HepG2 (cell line): ENCODE measurements around the gene MEGF6. TPM values are rescaled to one million over a fixed set of nuclear protein-coding genes. Genes with fewer than 3 reads are reported as not detected.
A peak's percentile ranks its signal among the peaks of the same experiment; 100 is the strongest.

Source experiments
- GATA4 ChIP-seq: sonication (generic); IDR thresholded peaks from 2 replicates; pipeline ENCODE4 v1.6.1; 2016; ENCODE audit warnings: antibody characterized with exemption, low read depth, borderline replicate concordance
- KLF16 ChIP-seq, 2 experiments: sonication (generic) in 1 of 2; formaldehyde crosslinking in 1 of 2; IDR thresholded peaks; 2 replicates each; pipeline versions ENCODE4 v1.6.1 to v1.8.0; 2016 to 2023; ENCODE audit warnings: missing genetic modification reagents in 2 of 2, missing compliant biosample characterization in 1 of 2
- KLF9 ChIP-seq: IDR thresholded peaks from 2 replicates; pipeline ENCODE4 v1.6.1; 2016; ENCODE audit warnings: low read depth
- NPAS2 ChIP-seq: sonication (generic); formaldehyde crosslinking; IDR thresholded peaks from 2 replicates; pipeline ENCODE4 v1.8.0; 2022; ENCODE audit warnings: mild to moderate bottlenecking, missing genetic modification reagents, borderline replicate concordance
- PCBP2 ChIP-seq: fragments of 200-400 bp; formaldehyde crosslinking; optimal IDR thresholded peaks from 2 replicates; pipeline ENCODE3; 2018; ENCODE audit warnings: low read length, low read depth; ENCODE audit not compliant: poor library complexity, severe bottlenecking
- PHF8 ChIP-seq: sonication (generic); formaldehyde crosslinking; IDR thresholded peaks from 2 replicates; pipeline ENCODE4 v1.5.0; 2020; ENCODE audit warnings: missing genetic modification reagents
- RBAK ChIP-seq: sonication (generic); formaldehyde crosslinking; IDR thresholded peaks from 2 replicates; pipeline ENCODE4 v1.5.1; 2020; ENCODE audit warnings: mild to moderate bottlenecking, missing genetic modification reagents
- RXRA ChIP-seq: sonication (generic); formaldehyde crosslinking; IDR thresholded peaks from 2 replicates; pipeline ENCODE4 v1.5.1; 2020; ENCODE audit warnings: missing genetic modification reagents
- SRSF1 ChIP-seq: fragments of 200-400 bp; formaldehyde crosslinking; optimal IDR thresholded peaks from 2 replicates; pipeline ENCODE3; 2017; ENCODE audit warnings: mild to moderate bottlenecking, low read depth, low read length, moderate library complexity
- STAT5B ChIP-seq: sonication (generic); formaldehyde crosslinking; IDR thresholded peaks from 2 replicates; pipeline ENCODE4 v1.4.0; 2020; ENCODE audit warnings: missing genetic modification reagents
- TCF12 ChIP-seq, 2 experiments: fragments of 450-650 bp in 1 of 2; sonication (generic) in 1 of 2; formaldehyde crosslinking in 1 of 2; IDR thresholded peaks; 2 replicates each; pipeline versions ENCODE4 v1.6.1 to v1.8.0; 2017 to 2022; ENCODE audit warnings: antibody characterized with exemption in 1 of 2, mild to moderate bottlenecking in 1 of 2, missing genetic modification reagents in 1 of 2, moderate library complexity in 1 of 2
- TGIF2 ChIP-seq: IDR thresholded peaks from 2 replicates; pipeline ENCODE4 v1.6.1; 2016; ENCODE audit warnings: control low read depth, missing compliant biosample characterization
- YY1 ChIP-seq: IDR thresholded peaks from 2 replicates; pipeline ENCODE4 v1.6.1; 2011; ENCODE audit warnings: low read length, low read depth, moderate library complexity, mild to moderate bottlenecking; ENCODE audit not compliant: insufficient read depth, insufficient replicate concordance
- ZBTB8A ChIP-seq: sonication (generic); formaldehyde crosslinking; IDR thresholded peaks from 2 replicates; pipeline ENCODE4 v1.4.0; 2020; ENCODE audit warnings: mild to moderate bottlenecking, low read depth, missing genetic modification reagents, borderline replicate concordance
- ZNF430 ChIP-seq: sonication (generic); formaldehyde crosslinking; IDR thresholded peaks from 2 replicates; pipeline ENCODE4 v1.9.0; 2021; ENCODE audit warnings: mild to moderate bottlenecking, missing genetic modification reagents
- ZNF451 ChIP-seq: sonication (generic); formaldehyde crosslinking; IDR thresholded peaks from 2 replicates; pipeline ENCODE4 v1.5.0; 2020; ENCODE audit warnings: mild to moderate bottlenecking, missing genetic modification reagents
- ZNF878 ChIP-seq: sonication (generic); formaldehyde crosslinking; IDR thresholded peaks from 2 replicates; pipeline ENCODE4 v1.8.1; 2023; ENCODE audit warnings: mild to moderate bottlenecking, missing genetic modification reagents, moderate library complexity
- polyA plus RNA-seq, 8 experiments: library from polyadenylated mRNA; depleted of rRNA in 3 of 8; stranded (reverse) in 7 of 8; unstranded in 1 of 8; fragments of >200 nt; fragmentation: Illumina TruSeq in 4 of 8; extraction: Trizol in 4 of 8; gene quantifications; 2 replicates each; pipeline versions ENCODE4 v1.2.1 to v1.2.3, GENCODE V29; 2011 to 2016; ENCODE audit warnings: low read depth in 4 of 8, missing spikeins in 1 of 8, mixed read lengths in 1 of 8; ENCODE audit not compliant: insufficient read depth in 1 of 8
- total RNA-seq, 5 experiments: library from RNA; depleted of rRNA; stranded (reverse); fragments of >200 nt; fragmentation: Illumina TruSeq; extraction: Trizol; gene quantifications; 2 replicates each; pipeline ENCODE4 v1.2.3, GENCODE V29; 2016; ENCODE audit warnings: low read depth in 1 of 5
- TF ChIP-seq, protein P1 (sequence below): sonication (generic); formaldehyde crosslinking; IDR thresholded peaks from 2 replicates; pipeline ENCODE4 v1.4.0; 2020; ENCODE audit warnings: missing genetic modification reagents
- TF ChIP-seq, protein P2 (sequence below): sonication (generic); formaldehyde crosslinking; IDR thresholded peaks from 2 replicates; pipeline ENCODE4 v1.4.0; 2020; ENCODE audit warnings: missing genetic modification reagents
- TF ChIP-seq, protein P3 (sequence below): sonication (generic); formaldehyde crosslinking; IDR thresholded peaks from 2 replicates; pipeline ENCODE4 v1.4.0; 2020; ENCODE audit warnings: missing genetic modification reagents, borderline replicate concordance
- TF ChIP-seq, protein P4 (sequence below): conservative IDR thresholded peaks from 2 replicates; pipeline ENCODE4 v1.6.1; 2018; ENCODE audit warnings: missing genetic modification reagents

The MEGF6 gene
- total and polyA plus RNA-seq, 2 of the 13 experiments (the other 11 are each of a cell fraction or from before 2014, with no cell fraction given) = 1.9 TPM

DNA sequence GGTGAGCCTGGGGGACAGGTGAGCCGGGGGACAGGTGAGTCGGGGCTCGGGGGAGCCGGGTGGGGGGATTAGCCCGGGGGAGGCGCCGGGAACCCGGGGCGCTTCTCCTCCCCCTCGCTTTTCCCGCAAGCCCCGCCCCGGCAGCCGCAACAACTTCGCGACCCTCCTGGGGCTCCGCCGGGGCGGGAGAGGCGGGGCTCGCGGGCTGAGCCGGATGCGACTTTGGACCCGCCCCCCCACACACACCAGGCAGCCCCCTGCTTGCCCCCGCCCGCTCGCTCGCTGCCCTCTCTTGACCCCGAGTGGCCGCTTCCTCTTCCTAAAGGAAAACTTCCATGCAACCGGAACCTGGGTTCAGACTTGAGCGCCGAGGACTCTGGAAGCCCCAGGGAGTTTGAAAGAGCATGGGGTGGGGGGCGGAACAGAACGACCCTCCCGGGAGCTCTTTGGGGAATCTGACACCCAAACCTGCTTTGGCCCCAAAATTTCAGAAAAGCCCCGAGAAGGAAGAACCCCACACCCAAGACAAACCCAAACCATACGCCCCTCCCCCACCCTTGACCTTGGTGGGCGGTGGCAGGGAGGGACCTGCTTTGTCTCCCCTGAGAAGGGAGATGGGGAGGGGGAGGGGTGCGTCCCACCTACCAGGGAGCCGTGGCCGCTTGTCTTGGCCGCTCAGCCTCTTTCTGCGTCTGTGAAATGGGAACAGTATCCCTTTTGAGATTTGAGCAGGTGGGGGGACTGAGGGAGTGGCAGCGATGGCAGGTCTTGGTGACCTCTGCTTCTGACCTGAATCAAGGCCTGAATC is 156.3 kb downstream of the MEGF6 start (continued):
- 0 out of 2 replicates have a peak, but pooled peaks have one; percentile 50 for TF ChIP-seq ZNF430 (CRISPR knock-in tag)
- TF ChIP-seq, protein P1, sequence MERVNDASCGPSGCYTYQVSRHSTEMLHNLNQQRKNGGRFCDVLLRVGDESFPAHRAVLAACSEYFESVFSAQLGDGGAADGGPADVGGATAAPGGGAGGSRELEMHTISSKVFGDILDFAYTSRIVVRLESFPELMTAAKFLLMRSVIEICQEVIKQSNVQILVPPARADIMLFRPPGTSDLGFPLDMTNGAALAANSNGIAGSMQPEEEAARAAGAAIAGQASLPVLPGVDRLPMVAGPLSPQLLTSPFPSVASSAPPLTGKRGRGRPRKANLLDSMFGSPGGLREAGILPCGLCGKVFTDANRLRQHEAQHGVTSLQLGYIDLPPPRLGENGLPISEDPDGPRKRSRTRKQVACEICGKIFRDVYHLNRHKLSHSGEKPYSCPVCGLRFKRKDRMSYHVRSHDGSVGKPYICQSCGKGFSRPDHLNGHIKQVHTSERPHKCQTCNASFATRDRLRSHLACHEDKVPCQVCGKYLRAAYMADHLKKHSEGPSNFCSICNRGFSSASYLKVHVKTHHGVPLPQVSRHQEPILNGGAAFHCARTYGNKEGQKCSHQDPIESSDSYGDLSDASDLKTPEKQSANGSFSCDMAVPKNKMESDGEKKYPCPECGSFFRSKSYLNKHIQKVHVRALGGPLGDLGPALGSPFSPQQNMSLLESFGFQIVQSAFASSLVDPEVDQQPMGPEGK (CRISPR knock-in tag) = peak; percentile 99
- TF ChIP-seq RXRA (CRISPR knock-in tag) = peak; percentile 98
- peak; percentile 44; the same call in 1 of the 2 replicates for TF ChIP-seq PHF8 (CRISPR knock-in tag)
- no peak for TF ChIP-seq NPAS2 (CRISPR knock-in tag)
- no peak for TF ChIP-seq ZNF451 (CRISPR knock-in tag)
- TF ChIP-seq, protein P2, sequence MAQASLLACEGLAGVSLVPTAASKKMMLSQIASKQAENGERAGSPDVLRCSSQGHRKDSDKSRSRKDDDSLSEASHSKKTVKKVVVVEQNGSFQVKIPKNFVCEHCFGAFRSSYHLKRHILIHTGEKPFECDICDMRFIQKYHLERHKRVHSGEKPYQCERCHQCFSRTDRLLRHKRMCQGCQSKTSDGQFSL (CRISPR knock-in tag) = peak; percentile 96
- TF ChIP-seq PCBP2 = no peak
- TF ChIP-seq RBAK = no peak
- TF ChIP-seq GATA4 = 0 out of 2 replicates have a peak, but pooled peaks have one; percentile 9
- TF ChIP-seq ZNF878 (CRISPR knock-in tag) = no peak
- no peak for TF ChIP-seq TCF12 (IDR thresholded peaks at IDR 0.05)
- TF ChIP-seq TCF12 (CRISPR knock-in tag; IDR thresholded peaks at IDR 0.05) = peak; percentile 77; the same call in 1 of the 2 replicates
- no peak for TF ChIP-seq KLF9 (CRISPR knock-in tag)
- TF ChIP-seq SRSF1 = peak; percentile 75
- 0 out of 2 replicates have a peak, but pooled peaks have one; percentile 58 for TF ChIP-seq STAT5B (CRISPR knock-in tag)
- TF ChIP-seq KLF16 (CRISPR knock-in tag; IDR thresholded peaks at IDR 0.05) = no peak
- TF ChIP-seq, protein P3, sequence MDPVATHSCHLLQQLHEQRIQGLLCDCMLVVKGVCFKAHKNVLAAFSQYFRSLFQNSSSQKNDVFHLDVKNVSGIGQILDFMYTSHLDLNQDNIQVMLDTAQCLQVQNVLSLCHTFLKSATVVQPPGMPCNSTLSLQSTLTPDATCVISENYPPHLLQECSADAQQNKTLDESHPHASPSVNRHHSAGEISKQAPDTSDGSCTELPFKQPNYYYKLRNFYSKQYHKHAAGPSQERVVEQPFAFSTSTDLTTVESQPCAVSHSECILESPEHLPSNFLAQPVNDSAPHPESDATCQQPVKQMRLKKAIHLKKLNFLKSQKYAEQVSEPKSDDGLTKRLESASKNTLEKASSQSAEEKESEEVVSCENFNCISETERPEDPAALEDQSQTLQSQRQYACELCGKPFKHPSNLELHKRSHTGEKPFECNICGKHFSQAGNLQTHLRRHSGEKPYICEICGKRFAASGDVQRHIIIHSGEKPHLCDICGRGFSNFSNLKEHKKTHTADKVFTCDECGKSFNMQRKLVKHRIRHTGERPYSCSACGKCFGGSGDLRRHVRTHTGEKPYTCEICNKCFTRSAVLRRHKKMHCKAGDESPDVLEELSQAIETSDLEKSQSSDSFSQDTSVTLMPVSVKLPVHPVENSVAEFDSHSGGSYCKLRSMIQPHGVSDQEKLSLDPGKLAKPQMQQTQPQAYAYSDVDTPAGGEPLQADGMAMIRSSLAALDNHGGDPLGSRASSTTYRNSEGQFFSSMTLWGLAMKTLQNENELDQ (CRISPR knock-in tag) = no peak
- TF ChIP-seq ZBTB8A = no peak
- TF ChIP-seq YY1 = peak; percentile 10
- TF ChIP-seq, protein P4, sequence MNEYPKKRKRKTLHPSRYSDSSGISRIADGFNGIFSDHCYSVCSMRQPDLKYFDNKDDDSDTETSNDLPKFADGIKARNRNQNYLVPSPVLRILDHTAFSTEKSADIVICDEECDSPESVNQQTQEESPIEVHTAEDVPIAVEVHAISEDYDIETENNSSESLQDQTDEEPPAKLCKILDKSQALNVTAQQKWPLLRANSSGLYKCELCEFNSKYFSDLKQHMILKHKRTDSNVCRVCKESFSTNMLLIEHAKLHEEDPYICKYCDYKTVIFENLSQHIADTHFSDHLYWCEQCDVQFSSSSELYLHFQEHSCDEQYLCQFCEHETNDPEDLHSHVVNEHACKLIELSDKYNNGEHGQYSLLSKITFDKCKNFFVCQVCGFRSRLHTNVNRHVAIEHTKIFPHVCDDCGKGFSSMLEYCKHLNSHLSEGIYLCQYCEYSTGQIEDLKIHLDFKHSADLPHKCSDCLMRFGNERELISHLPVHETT (CRISPR knock-in tag) = peak; percentile 84
- no peak for TF ChIP-seq TGIF2 (CRISPR knock-in tag)
